ENCODE data around the gene IRF2BP2.
"Not testable (repeated sequence)": the region's sequence is repeated elsewhere in the genome, so short reads cannot be mapped to it uniquely, and the experiment has no call there.

Gene IRF2BP2

GRCh38 chr1:234610061-234610665, at the start of gene IRF2BP2:
TSS of gene IRF2BP2 (minus strand) at chr1:234610178. CDS start at chr1:234609494, 684 bp downstream.
- DNase-seq: peak; percentile 92

DNA sequence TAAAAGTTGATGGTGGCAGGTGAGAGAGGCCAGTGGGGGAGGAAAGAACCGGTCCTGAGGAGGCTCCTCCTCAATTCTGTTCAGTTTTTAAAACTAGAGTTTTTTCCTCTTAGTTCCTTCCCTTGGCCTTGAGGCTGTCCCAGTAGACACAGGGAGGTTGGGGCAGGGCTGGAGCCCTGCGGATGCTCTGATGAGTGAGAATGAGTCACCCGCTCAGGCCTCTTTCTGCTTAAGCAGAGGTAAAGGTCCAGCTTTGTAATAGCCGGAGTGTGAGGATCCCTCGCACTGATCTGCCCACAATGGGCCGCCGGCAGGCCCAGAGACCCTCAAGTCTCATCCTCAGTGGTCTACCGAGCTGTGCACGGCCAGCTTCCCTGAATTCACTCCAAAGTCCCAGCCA, 49.6 kb upstream of the IRF2BP2 start:
- DNase-seq: no peak

DNA sequence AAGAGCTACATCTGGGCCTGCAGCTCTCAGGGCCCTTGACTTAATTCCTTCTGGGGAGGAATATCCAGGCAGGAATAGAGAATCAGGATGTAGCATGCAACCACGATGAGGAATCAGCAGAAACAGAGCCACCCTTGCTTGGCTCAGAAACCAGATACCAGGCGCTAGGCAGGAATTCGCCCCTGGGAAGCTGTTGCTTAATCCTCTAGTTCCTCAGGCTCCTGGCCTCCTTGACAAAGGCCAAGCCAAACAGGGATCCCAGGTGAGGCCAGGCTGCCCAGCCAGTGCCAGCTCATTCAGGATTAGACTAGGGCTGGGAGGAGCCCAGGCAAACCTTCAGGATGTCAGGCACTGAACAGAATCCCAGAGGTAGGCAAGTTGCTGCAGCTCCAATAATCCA, 48.2 kb upstream of the IRF2BP2 start:
- no peak for DNase-seq

DNA sequence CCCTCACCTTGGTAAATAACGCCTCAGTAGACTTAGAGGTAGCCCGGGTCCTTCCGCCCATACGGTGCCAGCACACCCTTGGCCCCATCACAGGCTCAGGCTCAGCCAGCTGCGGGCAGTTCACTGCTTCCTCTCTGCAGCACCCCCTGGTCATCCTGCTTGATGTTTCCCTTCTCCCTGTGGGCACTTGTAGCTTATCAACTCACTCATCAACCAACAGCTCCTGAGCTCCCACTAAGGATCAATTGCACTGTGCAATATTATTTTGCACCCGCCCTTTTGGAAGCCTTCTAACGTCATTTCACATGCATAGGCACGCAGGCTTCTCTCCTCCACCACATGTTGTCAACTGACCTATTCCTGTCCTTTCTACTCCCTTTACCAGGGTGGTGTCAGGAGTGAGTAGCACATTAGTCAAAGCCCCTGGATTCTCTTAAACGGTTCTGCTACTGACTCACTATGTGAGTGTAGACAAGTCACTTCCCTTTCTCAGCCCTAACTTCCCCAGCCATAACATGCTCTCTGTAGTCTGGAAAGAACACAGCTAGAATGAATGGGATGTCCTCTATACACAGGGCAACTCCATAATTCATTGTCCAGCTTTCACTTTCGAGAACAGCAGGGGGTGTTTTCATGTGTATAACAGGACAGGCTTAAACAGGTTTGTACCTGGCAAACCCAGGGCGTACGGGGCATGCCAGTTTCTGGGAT, 47.1 kb upstream of the IRF2BP2 start:
- no peak for DNase-seq

- DNase-seq: no peak
Observed at GRCh38 chr1:234656070-234656895, 46.3 kb upstream of the IRF2BP2 start.

- DNase-seq: no peak
Observed at GRCh38 chr1:234655328-234656069, 45.5 kb upstream of the IRF2BP2 start.

DNA sequence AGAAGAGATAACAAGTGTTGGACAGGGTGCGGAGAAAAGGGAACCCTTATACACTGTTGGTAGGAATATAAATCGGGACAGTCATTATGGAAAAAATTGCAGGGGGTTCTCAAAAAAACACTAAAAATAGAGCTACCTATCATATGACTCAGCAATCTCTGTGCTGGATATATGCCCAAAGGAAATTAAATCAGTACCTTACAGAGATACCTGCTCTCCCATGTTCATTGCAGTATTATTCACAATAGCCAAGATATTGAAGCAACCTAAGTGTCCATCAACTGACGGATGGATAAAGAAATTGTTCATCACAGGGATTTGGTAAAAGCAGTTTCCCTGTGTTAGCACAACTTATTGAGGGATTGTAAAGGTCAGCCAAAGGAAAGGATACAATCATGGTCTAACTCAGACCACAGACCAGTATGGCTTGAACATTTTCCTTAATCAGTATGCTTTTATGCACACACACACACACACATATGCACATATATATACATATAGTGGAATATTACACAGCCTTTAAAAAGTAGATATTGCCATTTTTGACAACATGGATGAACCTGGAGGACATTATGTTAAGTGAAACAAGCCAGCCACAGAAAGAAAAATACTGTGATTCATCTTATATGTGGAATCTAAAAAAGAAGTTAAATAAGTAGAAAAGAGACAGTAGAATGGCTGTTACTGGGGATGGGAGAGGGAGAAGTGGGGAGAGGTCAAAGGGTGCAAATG, 44.2 kb upstream of the IRF2BP2 start:
- DNase-seq: no peak

DNA sequence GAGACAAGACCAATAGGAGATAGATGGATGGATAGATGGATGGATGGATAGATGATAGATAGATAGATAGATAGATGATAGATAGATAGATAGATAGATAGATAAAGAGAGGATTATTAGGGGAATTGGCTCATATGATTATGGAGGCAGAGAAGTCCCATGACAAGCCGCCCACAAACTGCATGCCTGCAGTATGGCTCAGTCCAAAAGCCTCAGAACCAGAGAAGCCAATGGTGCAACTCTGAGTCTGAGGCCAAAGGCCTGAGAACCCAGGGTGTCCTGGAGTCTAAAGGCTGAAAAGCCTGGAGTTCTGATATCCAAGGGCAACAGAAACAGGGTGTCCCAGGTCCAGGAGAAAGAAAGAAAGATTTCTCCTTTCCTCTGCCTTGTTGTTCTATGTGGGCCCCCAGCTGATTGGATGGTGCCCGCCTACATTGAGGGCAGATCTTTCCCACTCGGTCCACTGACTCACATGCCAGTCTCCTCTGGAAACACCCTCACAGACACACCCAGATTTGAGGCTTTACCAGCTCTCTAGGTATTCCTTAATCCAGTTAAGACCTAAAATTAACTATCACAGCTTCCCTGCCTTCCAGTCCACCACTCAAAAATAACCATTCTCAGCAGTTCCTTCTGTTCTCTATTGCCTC, 39.6 kb upstream of the IRF2BP2 start:
- no peak for DNase-seq

GRCh38 chr1:234647758-234648157, 37.8 kb upstream of the IRF2BP2 start:
- DNase-seq: no peak

DNA sequence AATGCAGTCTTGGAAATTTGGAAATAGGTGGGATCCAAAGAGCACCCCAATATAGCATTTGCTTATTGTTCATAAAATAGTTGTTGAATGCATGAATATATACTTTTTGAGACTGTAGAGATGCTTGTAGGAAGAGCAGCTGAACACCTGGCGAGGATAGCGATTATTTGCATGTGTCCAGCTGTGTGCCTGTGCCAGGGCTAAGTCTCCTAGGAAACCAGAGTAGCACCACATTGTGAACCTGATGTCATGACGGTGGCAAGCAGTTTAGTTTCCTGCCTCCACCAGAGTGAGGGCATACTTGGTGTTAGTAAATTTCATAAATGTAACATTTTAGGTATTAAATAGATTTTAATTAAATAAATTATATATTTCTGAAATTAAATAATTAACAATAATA, 37.3 kb upstream of the IRF2BP2 start:
- DNase-seq: no peak

DNA sequence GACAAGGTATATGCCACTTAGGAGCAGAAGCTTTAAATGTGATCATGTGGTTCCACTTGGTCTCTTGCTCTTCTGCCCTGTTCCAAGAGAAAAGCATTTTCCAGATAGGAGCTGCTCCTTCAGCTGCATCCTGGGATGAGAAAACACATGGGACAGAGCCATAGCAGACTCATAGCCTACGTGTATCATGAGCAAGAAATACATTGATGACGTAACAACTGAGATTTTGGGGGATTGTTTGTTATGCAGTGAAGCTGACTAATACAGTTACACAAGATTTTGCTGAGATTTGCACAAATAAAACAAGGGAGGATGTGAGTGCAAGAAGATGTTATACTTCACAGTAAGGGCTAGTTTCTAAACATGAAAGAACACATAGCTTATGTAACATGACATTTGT, 36.0 kb upstream of the IRF2BP2 start:
- DNase-seq: no peak

DNA sequence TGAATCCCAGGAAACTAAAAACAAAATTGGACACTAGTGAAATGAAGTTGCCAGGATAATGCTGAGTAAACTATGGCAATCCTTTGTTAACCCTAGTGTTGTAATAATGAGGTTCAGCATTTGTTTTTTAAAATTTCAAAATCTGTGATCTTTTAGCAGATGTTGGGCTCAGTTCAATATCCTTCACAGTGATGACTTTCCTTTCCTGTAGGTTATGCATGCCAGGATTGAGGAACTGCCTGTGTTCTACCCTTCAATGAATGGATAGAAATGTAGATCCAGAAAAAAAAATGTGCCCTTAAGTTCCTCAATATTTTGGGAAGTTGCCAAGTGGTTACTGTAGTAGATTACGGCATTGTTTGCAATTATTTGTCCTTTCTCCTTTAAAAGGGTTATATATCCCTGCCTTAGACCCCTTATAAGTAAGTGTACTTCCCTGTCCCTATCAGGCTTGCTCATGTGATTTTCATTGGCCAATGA, 35.5 kb upstream of the IRF2BP2 start:
- DNase-seq: no peak

- no peak for DNase-seq
Observed at GRCh38 chr1:234644928-234645327, 35.0 kb upstream of the IRF2BP2 start.

GRCh38 chr1:234643850-234644134, 33.8 kb upstream of the IRF2BP2 start:
- DNase-seq: no peak

DNA sequence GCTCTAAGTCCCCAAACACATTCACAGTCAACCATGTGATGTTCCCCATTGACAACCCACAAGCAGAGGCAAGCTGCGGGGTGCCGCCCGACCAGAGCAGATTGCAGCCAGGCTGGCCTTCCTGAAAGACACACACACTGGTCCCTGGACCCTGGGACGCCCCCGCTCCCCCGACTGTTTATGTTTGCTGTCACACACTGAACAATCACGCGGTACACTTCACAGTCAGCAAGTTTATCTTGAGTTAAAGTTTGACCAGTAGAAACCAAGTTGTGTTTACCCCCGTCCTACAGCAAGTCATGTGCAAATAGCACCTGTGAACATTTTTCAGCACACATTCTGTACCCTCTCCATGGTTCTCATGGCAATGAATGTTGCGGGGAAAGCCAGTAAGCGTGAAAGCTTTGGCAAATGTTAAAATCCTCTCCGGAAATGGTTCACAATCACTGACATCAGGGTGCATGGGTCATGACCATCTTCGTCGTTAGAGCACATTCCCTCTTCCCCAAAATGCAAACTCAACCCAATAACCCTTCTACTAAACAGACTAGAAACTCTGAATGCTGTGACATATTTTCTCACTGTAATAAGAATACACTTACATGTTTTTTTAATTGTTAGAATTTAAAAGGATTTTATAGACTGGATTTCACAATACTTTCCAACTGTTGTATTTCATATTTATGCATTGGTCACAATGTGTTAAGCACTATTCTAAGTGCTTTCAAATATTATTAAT, 33.3 kb upstream of the IRF2BP2 start:
- no peak for DNase-seq

GRCh38 chr1:234642428-234642827, 32.5 kb upstream of the IRF2BP2 start:
- no peak for DNase-seq

- DNase-seq: no peak
Observed at GRCh38 chr1:234639961-234640360, 30.0 kb upstream of the IRF2BP2 start.

GRCh38 chr1:234638832-234639799, 29.1 kb upstream of the IRF2BP2 start:
- no peak for DNase-seq

- not testable (repeated sequence) for DNase-seq
Observed at GRCh38 chr1:234634922-234635321, 24.9 kb upstream of the IRF2BP2 start.

DNA sequence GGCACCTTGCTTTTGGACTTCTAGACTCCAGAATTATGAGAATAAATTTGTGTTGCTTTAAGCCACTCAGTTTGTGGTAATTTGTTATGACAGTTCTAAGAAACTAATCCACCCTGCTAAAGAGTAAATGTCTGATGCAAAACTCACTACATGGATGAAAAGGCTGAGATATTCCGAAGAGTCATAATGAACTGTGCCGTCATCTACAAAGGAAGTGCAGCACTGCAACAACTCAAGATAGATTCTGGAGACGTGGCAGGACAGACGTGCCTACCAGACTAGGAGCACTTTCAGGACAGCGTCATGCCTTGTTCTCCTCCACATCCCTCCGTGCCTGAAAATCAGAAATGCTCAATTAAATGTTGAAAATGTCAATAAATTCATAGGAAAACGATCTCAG, 24.4 kb upstream of the IRF2BP2 start:
- DNase-seq: no peak
